Activated CD8-positive, alpha-beta T cell treated with anti-CD3 and anti-CD28 coated beads, Interleukin-2, amount 10 ng/mL, durations not matched to agents 7 days and 5 days (primary cell): ENCODE measurements around the gene STPG4. TPM values are rescaled to one million over a fixed set of nuclear protein-coding genes. Genes with fewer than 3 reads are reported as not detected.

Experiments used
- ATAC-seq: fragments of 150-1000 bp; cut with Tn5 transposase; one replicate; pipeline ENCODE4 v1.10.0; 2021; ENCODE audit warnings: moderate library complexity
- CTCF ChIA-PET: fragments of 350-600 bp; sonication (Branson Sonifier 250); formaldehyde crosslinking; loops from one replicate; lab custom pipeline; 2021; ENCODE audit warnings: antibody characterized with exemption; lab: Charles Lee
- POLR2A ChIA-PET: fragments of 350-600 bp; sonication (Branson Sonifier 250); formaldehyde crosslinking; loops from one replicate; lab custom pipeline; 2021; ENCODE audit warnings: antibody characterized with exemption; lab: Charles Lee
- DNase-seq: peaks from one replicate; pipeline ENCODE4 v3.0.0-alpha.2; 2020
- H3K27ac Mint-ChIP-seq: one replicate; pipeline ENCODE4 v1.8.0; 2021; ENCODE audit warnings: mild to moderate bottlenecking, mixed read lengths
- H3K27me3 Mint-ChIP-seq: one replicate; pipeline ENCODE4 v1.8.0; 2021; ENCODE audit warnings: low read depth, mixed read lengths
- H3K36me3 Mint-ChIP-seq: one replicate; pipeline ENCODE4 v1.8.0; 2021; ENCODE audit warnings: low read depth, mixed read lengths
- H3K4me1 Mint-ChIP-seq: one replicate; pipeline ENCODE4 v1.8.0; 2021; ENCODE audit warnings: low read depth, mixed read lengths
- H3K4me3 Mint-ChIP-seq: one replicate; pipeline ENCODE4 v1.8.0; 2021; ENCODE audit warnings: mild to moderate bottlenecking, mixed read lengths
- H3K9me3 Mint-ChIP-seq: one replicate; pipeline ENCODE4 v1.8.0; 2022; ENCODE audit warnings: mixed read lengths; ENCODE audit not compliant: insufficient read depth
- total RNA-seq, 2 experiments: library from RNA; stranded (reverse); gene quantifications; one replicate each; pipeline ENCODE4 v1.2.3, GENCODE V29; 2021

Gene STPG4, protein sequence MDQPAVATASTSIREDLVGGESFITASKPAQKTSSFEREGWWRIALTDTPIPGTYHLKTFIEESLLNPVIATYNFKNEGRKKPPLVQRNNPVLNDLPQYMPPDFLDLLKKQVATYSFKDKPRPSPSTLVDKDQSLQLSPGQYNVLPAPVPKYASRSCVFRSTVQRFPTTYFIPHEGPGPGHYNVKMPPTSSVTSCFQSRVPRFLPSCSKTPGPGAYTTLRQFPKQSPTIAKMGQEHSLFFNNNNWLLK
- under 1 TPM in 1 of 2 experiments, not detected in 1; 0.21 TPM for total RNA-seq

DNA sequence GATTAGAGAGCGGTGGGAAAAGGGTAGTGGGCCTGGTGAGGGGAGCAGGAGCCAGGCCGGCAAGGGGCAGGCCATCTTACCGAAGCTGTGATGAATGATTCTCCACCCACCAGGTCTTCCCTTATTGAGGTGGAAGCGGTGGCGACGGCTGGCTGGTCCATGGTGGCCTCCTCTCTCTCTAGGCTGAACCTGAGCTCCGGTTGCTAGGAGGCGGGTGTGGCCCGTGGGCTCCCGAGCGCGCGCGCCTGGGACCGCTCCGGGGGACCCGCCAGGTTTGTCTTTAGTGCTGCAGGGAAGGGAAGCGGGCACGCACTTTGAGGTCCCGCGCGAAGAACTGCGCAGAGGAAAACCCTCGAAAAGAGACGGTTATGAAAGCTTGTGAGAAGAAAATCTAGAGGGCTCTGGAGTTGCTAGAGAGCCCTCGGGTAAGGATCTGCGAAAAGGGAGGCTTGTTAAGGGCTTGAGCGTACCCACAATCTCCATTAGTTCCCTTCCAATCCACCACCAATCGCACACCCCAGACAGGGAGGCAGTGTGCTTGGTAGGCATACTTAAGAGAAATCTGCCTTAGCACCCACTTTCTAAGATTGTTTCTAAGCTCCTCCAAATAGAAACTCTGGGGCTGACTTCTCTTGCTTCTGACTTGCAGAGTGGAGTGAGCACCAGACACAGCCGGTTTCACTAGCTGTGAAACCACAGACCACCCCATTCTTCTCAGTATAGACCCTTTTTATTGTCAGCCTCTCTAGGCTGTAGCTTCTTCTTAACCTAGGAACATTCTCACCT, at the start of gene STPG4:
STPG4 (minus strand) TSS at position 218 of the 786 bp plus-strand sequence; CDS start at position 161, 57 bp downstream.
- Mint-ChIP-seq H3K4me1 (peaks cover 23% of the 10 kb centered on the region), H3K27ac (peak within 1 kb of the TSS; percentile 82), H3K4me3 (no peak within 1 kb of the TSS), H3K9me3 (no peaks in the 10 kb centered on the region), H3K27me3 (no peaks in the 10 kb centered on the region), H3K36me3 (peaks cover 44% of the 10 kb centered on the region)
- ChIA-PET POLR2A (interaction anchor here (1.5 kb wide), 1 partner anchor 10 kb away, joined by 6 read pairs; no protein-coding TSS in a partner anchor), CTCF (no interaction called here)
- DNase-seq, result no peak
- peak; percentile 70 for ATAC-seq

GRCh38 chr2:47204691-47205090, 49.6 kb upstream of the STPG4 start:
- POLR2A ChIA-PET, result no interaction called here
- CTCF ChIA-PET, result no interaction called here
- H3K27me3 Mint-ChIP-seq, result peaks cover 29% of the 10 kb centered on the region
- no peaks in the 10 kb centered on the region for H3K36me3 Mint-ChIP-seq
- no peak overlapping the region for H3K27ac Mint-ChIP-seq
- DNase-seq, result no peak
- no peaks in the 10 kb centered on the region for H3K9me3 Mint-ChIP-seq
- no peak overlapping the region for H3K4me3 Mint-ChIP-seq
- no peak for ATAC-seq
- H3K4me1 Mint-ChIP-seq, result no peaks in the 10 kb centered on the region

- H3K36me3 Mint-ChIP-seq, result no peaks in the 10 kb centered on the region
- ChIA-PET POLR2A (no interaction called here), CTCF (no interaction called here)
- H3K4me3 Mint-ChIP-seq, result no peak overlapping the region
- ATAC-seq (no peak), DNase-seq (no peak)
- no peak overlapping the region for H3K27ac Mint-ChIP-seq
- no peaks in the 10 kb centered on the region for H3K4me1 Mint-ChIP-seq
- H3K27me3 Mint-ChIP-seq, result peaks cover 33% of the 10 kb centered on the region
- H3K9me3 Mint-ChIP-seq, result no peaks in the 10 kb centered on the region
These were observed 48.9 kb upstream of the STPG4 start for GRCh38 chr2:47203995-47204394.

- POLR2A ChIA-PET, result no interaction called here
- no peaks in the 10 kb centered on the region for H3K9me3 Mint-ChIP-seq
- no peak overlapping the region for H3K4me3 Mint-ChIP-seq
- H3K27me3 Mint-ChIP-seq, result peaks cover 34% of the 10 kb centered on the region
- CTCF ChIA-PET, result no interaction called here
- DNase-seq (no peak), ATAC-seq (no peak)
- no peaks in the 10 kb centered on the region for H3K36me3 Mint-ChIP-seq
- H3K4me1 Mint-ChIP-seq, result no peaks in the 10 kb centered on the region
- no peak overlapping the region for H3K27ac Mint-ChIP-seq
These were observed 46.1 kb upstream of the STPG4 start for GRCh38 chr2:47201224-47201623.

GRCh38 chr2:47198985-47199451, 43.9 kb upstream of the STPG4 start:
- H3K4me3 Mint-ChIP-seq, result no peak overlapping the region
- no peak overlapping the region for H3K27ac Mint-ChIP-seq
- peaks cover 20% of the 10 kb centered on the region for H3K27me3 Mint-ChIP-seq
- DNase-seq, result no peak
- H3K4me1 Mint-ChIP-seq, result no peaks in the 10 kb centered on the region
- ChIA-PET POLR2A (no interaction called here), CTCF (no interaction called here)
- no peaks in the 10 kb centered on the region for H3K9me3 Mint-ChIP-seq
- no peaks in the 10 kb centered on the region for H3K36me3 Mint-ChIP-seq
- no peak for ATAC-seq

DNA sequence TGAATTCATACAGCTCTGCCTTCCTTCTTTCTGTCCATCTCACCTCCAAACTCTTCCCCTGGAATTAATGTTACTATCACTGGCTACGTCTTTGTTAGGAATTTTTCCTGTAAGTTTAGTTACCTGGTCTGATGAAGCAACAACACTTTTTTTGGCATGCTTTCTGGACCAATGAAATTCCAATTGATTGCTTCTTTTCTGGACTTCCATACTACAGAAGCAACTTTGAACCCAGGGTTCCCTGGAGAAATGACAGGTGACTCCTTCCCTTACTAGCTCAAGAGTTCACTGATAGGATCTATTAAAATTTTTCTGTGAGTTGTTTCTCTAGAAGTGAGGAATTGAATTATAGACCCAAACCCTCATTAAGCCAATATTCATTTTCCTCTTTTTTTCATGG, 41.4 kb upstream of the STPG4 start:
- Mint-ChIP-seq H3K9me3 (no peaks in the 10 kb centered on the region), H3K27me3 (peaks cover 24% of the 10 kb centered on the region), H3K36me3 (no peaks in the 10 kb centered on the region), H3K4me1 (no peaks in the 10 kb centered on the region), H3K4me3 (no peak overlapping the region), H3K27ac (no peak overlapping the region)
- ATAC-seq (no peak), DNase-seq (no peak)
- ChIA-PET CTCF (interaction anchor here (1.1 kb wide), 1 partner anchor 127 kb away, joined by 3 read pairs; no protein-coding TSS in a partner anchor), POLR2A (interaction anchor here (0.8 kb wide), 1 partner anchor 18 kb away, joined by 3 read pairs; no protein-coding TSS in a partner anchor)

DNA sequence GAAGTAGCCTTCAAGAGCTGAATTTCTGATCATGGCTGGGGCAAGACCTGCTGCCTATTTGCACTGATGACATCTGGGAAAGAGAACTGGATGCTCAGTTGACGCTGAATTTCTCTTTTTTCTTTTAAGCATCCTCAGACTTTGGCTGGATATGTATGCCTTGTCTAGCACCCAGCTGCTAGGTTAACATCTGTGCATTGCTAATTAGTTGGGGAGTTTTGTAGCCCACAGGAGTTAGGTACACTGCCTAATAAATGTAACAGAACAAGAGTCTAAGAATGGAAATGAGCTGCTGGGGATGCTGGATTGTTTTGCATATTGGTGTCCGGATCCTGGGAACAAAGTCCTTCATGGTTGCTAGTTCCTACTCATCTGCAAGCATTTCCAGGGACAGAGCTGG, 40.9 kb upstream of the STPG4 start:
- POLR2A ChIA-PET, result interaction anchor here (0.8 kb wide), 1 partner anchor 19 kb away, joined by 3 read pairs; no protein-coding TSS in a partner anchor
- no peak for ATAC-seq
- CTCF ChIA-PET, result interaction anchor here (1.1 kb wide), 1 partner anchor 127 kb away, joined by 3 read pairs; no protein-coding TSS in a partner anchor

DNA sequence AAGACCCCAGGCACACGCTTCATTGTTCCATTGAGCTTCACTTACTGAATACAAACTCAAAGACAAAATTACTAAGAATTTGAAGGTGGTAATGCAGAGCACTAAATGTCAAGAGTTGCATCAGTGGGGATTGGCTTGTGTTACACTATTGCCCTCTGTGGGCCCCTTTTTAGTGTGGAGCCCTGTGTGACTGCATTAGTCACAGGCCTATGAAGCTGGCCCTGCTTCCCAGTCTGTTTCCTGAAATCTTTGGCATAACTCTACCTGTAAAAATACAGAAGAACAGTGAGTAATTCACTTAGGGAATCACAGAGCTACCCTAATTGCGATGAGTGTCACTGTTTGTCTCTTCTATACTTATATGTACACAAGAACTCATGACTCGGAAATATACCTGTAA, 40.0 kb upstream of the STPG4 start:
- H3K9me3 Mint-ChIP-seq, result no peaks in the 10 kb centered on the region
- DNase-seq (no peak), ATAC-seq (no peak)
- no peaks in the 10 kb centered on the region for H3K4me1 Mint-ChIP-seq
- ChIA-PET CTCF (no interaction called here), POLR2A (no interaction called here)
- no peak overlapping the region for H3K27ac Mint-ChIP-seq
- no peaks in the 10 kb centered on the region for H3K36me3 Mint-ChIP-seq
- peaks cover 23% of the 10 kb centered on the region for H3K27me3 Mint-ChIP-seq
- no peak overlapping the region for H3K4me3 Mint-ChIP-seq

More for the DNA sequence above, 40.9 kb upstream of the STPG4 start:
- no peaks in the 10 kb centered on the region for H3K4me1 Mint-ChIP-seq
- no peaks in the 10 kb centered on the region for H3K9me3 Mint-ChIP-seq
- no peak overlapping the region for H3K4me3 Mint-ChIP-seq
- DNase-seq, result no peak
- no peak overlapping the region for H3K27ac Mint-ChIP-seq
- H3K27me3 Mint-ChIP-seq, result peaks cover 22% of the 10 kb centered on the region
- H3K36me3 Mint-ChIP-seq, result no peaks in the 10 kb centered on the region

- Mint-ChIP-seq H3K4me1 (no peaks in the 10 kb centered on the region), H3K9me3 (no peaks in the 10 kb centered on the region), H3K27me3 (peaks cover 21% of the 10 kb centered on the region), H3K27ac (no peak overlapping the region), H3K36me3 (no peaks in the 10 kb centered on the region), H3K4me3 (no peak overlapping the region)
- no peak for ATAC-seq
- ChIA-PET CTCF (no interaction called here), POLR2A (no interaction called here)
- no peak for DNase-seq
These were observed 39.3 kb upstream of the STPG4 start for GRCh38 chr2:47194410-47194809.

- DNase-seq, result no peak
- no peaks in the 10 kb centered on the region for H3K9me3 Mint-ChIP-seq
- H3K27ac Mint-ChIP-seq, result no peak overlapping the region
- no peaks in the 10 kb centered on the region for H3K4me1 Mint-ChIP-seq
- CTCF ChIA-PET, result no interaction called here
- H3K36me3 Mint-ChIP-seq, result no peaks in the 10 kb centered on the region
- H3K4me3 Mint-ChIP-seq, result no peak overlapping the region
- ATAC-seq, result no peak
- POLR2A ChIA-PET, result no interaction called here
- peaks cover 18% of the 10 kb centered on the region for H3K27me3 Mint-ChIP-seq
These were observed 38.5 kb upstream of the STPG4 start for GRCh38 chr2:47193607-47194006.

GRCh38 chr2:47190188-47190881, 35.2 kb upstream of the STPG4 start:
- H3K27ac Mint-ChIP-seq, result no peak overlapping the region
- H3K9me3 Mint-ChIP-seq, result no peaks in the 10 kb centered on the region
- H3K4me3 Mint-ChIP-seq, result no peak overlapping the region
- ATAC-seq, result no peak
- no peaks in the 10 kb centered on the region for H3K4me1 Mint-ChIP-seq
- no peak for DNase-seq
- ChIA-PET POLR2A (no interaction called here), CTCF (no interaction called here)
- peaks cover 26% of the 10 kb centered on the region for H3K27me3 Mint-ChIP-seq
- H3K36me3 Mint-ChIP-seq, result no peaks in the 10 kb centered on the region
